H1 (cell line): ENCODE measurements around the gene ZNF213. TPM values are rescaled to one million over a fixed set of nuclear protein-coding genes. Genes with fewer than 3 reads are reported as not detected.

Experiments used
- ASH2L ChIP-seq: fragments of 200-600, 300-600 bp; sonication (generic); IDR thresholded peaks from one replicate; pipeline ENCODE4 v1.7.1; 2017; ENCODE audit warnings: low read length
- POLR2AphosphoS5 ChIP-seq: IDR thresholded peaks from 2 replicates; pipeline ENCODE4 v1.6.1; 2011; ENCODE audit warnings: low read depth, low read length
- polyA plus RNA-seq, 7 experiments: library from polyadenylated mRNA; depleted of rRNA in 3 of 7; stranded (reverse) in 5 of 7; unstranded in 2 of 7; fragments of >200 nt in 5 of 7; fragments of 200-250 nt in 2 of 7; gene quantifications; 1 replicate in 5 of 7; 2 replicates in 1 of 7; 4 replicates in 1 of 7; pipeline versions ENCODE4 v1.2.1 to v1.2.3, GENCODE V29; 2011 to 2013; ENCODE audit warnings: missing spikeins in 2 of 7, mixed read lengths in 2 of 7
- total RNA-seq: library from RNA; stranded (reverse); fragmentation: NEBNext Ultra II Directional; extraction: Animal tissue kit (Norgen Biotek cat#: 25700); gene quantifications from 2 replicates; pipeline ENCODE4 v1.2.1, GENCODE V29; 2021

Gene ZNF213
- total and polyA plus RNA-seq, 2 of the 8 experiments (the other 6 are each of a cell fraction or from before 2014, with no cell fraction given), result 1.6 to 6.9 TPM

DNA sequence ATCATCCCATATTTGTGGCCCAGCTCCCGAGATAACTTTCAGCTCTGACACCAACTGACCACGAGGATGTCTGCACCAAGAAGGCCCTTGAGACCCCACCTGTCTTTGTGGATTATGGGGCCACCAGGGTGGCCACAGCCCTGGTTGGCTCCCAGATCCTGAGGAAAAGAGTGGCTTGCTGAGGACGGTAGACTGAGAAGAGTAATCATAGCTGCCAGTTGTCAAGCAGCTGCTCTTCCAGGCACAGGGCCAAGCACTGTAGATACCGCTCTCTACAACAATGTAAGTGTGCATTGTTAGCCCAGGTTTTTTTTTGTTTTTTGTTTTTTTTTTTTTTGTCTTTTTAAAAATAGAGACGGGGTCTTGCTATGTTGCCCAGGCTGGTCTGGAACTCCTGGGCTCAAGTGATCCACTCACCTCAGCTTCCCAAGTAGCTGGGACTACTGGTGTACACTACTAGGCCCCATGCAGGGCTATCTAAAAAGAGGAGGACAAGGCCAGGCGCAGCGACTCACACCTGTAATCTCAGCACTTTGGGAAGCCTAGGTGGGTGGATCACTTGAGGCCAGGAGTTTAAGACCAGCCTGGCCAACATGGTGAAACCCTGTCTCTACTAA lies 12.9 kb upstream of the ZNF213 start (continued):
- no peak for TF ChIP-seq ASH2L
- TF ChIP-seq POLR2AphosphoS5, result no peak
